ENCODE results near the gene CNIH2. TPM values are rescaled to one million over a fixed set of nuclear protein-coding genes. Genes with fewer than 3 reads are reported as not detected.
A peak's percentile ranks its signal among the peaks of the same experiment; 100 is the strongest.

Gene CNIH2
- total RNA-seq, 1 donor from 2014 or later: 0.04 TPM

- H3K27me3 ChIP-seq (ENCODE audit: control insufficient read depth, insufficient read depth, low read length): peaks cover 20% of the 10 kb centered on the region
- DNase-seq (ENCODE audit: low read depth): no peak
- TF ChIP-seq CTCF (IDR thresholded peaks at IDR 0.05; ENCODE audit: insufficient read depth, low read length, poor library complexity, severe bottlenecking): no peak
Observed at GRCh38 chr11:66287889-66288670, 10.1 kb downstream of the CNIH2 start.

GRCh38 chr11:66288671-66289547 lies 10.9 kb downstream of the CNIH2 start, which contains the start of gene YIF1A:
Gene YIF1A, minus strand, starts transcription at chr11:66289143. Its CDS starts 158 bp downstream, at chr11:66288985.
- peak within 1 kb of the TSS; percentile 74 for H3K4me3 ChIP-seq (ENCODE audit: low read depth, low read length)
- DNase-seq (ENCODE audit: low read depth): peak; percentile 97
- peaks cover 25% of the 10 kb centered on the region for H3K27me3 ChIP-seq (ENCODE audit: control insufficient read depth, insufficient read depth, low read length)
- no peak for TF ChIP-seq CTCF (IDR thresholded peaks at IDR 0.05; ENCODE audit: insufficient read depth, low read length, poor library complexity, severe bottlenecking)
- no peaks in the 10 kb centered on the region for H3K36me3 ChIP-seq (ENCODE audit: control insufficient read depth, insufficient read depth, low read length)

More at GRCh38 chr11:66287889-66288670, 10.1 kb downstream of the CNIH2 start:
- Histone ChIP-seq H3K4me3 (ENCODE audit: low read depth, low read length) (peak overlapping the region; percentile 74), H3K36me3 (ENCODE audit: control insufficient read depth, insufficient read depth, low read length) (no peaks in the 10 kb centered on the region)

GRCh38 chr11:66289548-66290329 lies 11.8 kb downstream of the CNIH2 start:
- Histone ChIP-seq H3K36me3 (ENCODE audit: control insufficient read depth, insufficient read depth, low read length) (no peaks in the 10 kb centered on the region), H3K4me3 (ENCODE audit: low read depth, low read length) (peak overlapping the region; percentile 57), H3K27me3 (ENCODE audit: control insufficient read depth, insufficient read depth, low read length) (peaks cover 29% of the 10 kb centered on the region)
- DNase-seq (ENCODE audit: low read depth): no peak
- TF ChIP-seq CTCF (IDR thresholded peaks at IDR 0.05; ENCODE audit: insufficient read depth, low read length, poor library complexity, severe bottlenecking): no peak

GRCh38 chr11:66290330-66290621 lies 12.3 kb downstream of the CNIH2 start:
- H3K27me3 ChIP-seq (ENCODE audit: control insufficient read depth, insufficient read depth, low read length): peaks cover 30% of the 10 kb centered on the region
- TF ChIP-seq CTCF (IDR thresholded peaks at IDR 0.05; ENCODE audit: insufficient read depth, low read length, poor library complexity, severe bottlenecking): no peak
- no peak for DNase-seq (ENCODE audit: low read depth)
- H3K36me3 ChIP-seq (ENCODE audit: control insufficient read depth, insufficient read depth, low read length): no peaks in the 10 kb centered on the region
- no peak overlapping the region for H3K4me3 ChIP-seq (ENCODE audit: low read depth, low read length)

GRCh38 chr11:66291303-66291705 lies 13.3 kb downstream of the CNIH2 start:
- peaks cover 31% of the 10 kb centered on the region for H3K27me3 ChIP-seq (ENCODE audit: control insufficient read depth, insufficient read depth, low read length)
- TF ChIP-seq CTCF (IDR thresholded peaks at IDR 0.05; ENCODE audit: insufficient read depth, low read length, poor library complexity, severe bottlenecking): no peak
- H3K36me3 ChIP-seq (ENCODE audit: control insufficient read depth, insufficient read depth, low read length): no peaks in the 10 kb centered on the region
- H3K4me3 ChIP-seq (ENCODE audit: low read depth, low read length): no peak overlapping the region
- no peak for DNase-seq (ENCODE audit: low read depth)

All from kidney epithelial cell (primary cell).